Activated CD8-positive, alpha-beta T cell treated with anti-CD3 and anti-CD28 coated beads for 36 hours (primary cell): ENCODE results near the gene ADAM15. TPM values are rescaled to one million over a fixed set of nuclear protein-coding genes. Genes with fewer than 3 reads are reported as not detected.

ENCODE experiments used
- ATAC-seq: fragments of 200-7000 bp; cut with Tn5 transposase; one replicate; pipeline ENCODE4 v1.10.0; 2021; ENCODE audit warnings: mild to moderate bottlenecking, moderate library complexity
- CTCF ChIA-PET: fragments of 350-600 bp; sonication (Branson Sonifier 250); formaldehyde crosslinking; loops from one replicate; lab custom pipeline; 2021; ENCODE audit warnings: antibody characterized with exemption; lab: Charles Lee
- POLR2A ChIA-PET: fragments of 350-600 bp; sonication (Branson Sonifier 250); formaldehyde crosslinking; loops from one replicate; lab custom pipeline; 2021; ENCODE audit warnings: antibody characterized with exemption; lab: Charles Lee
- DNase-seq: peaks from one replicate; pipeline ENCODE4 v3.0.0-alpha.2; 2020
- H3K27ac Mint-ChIP-seq: one replicate; pipeline ENCODE4 v1.8.0; 2021; ENCODE audit warnings: mild to moderate bottlenecking, mixed read lengths
- H3K27me3 Mint-ChIP-seq: one replicate; pipeline ENCODE4 v1.8.0; 2021; ENCODE audit warnings: mixed read lengths
- H3K36me3 Mint-ChIP-seq: one replicate; pipeline ENCODE4 v1.8.0; 2021; ENCODE audit warnings: low read depth, mixed read lengths
- H3K4me1 Mint-ChIP-seq: one replicate; pipeline ENCODE4 v1.8.0; 2021; ENCODE audit warnings: low read depth, mixed read lengths
- H3K4me3 Mint-ChIP-seq: one replicate; pipeline ENCODE4 v1.8.0; 2021; ENCODE audit warnings: mild to moderate bottlenecking, moderate library complexity, mixed read lengths
- H3K9me3 Mint-ChIP-seq: one replicate; pipeline ENCODE4 v1.8.0; 2021; ENCODE audit warnings: mixed read lengths
- CTCF ChIP-seq: fragments of 200-600 bp; IDR thresholded peaks from one replicate; pipeline ENCODE4 v1.8.0; 2022; ENCODE audit warnings: antibody characterized with exemption, mild to moderate bottlenecking
- intact Hi-C: fragments of 100-400 bp; cut with micrococcal nuclease; formaldehyde crosslinking; loops from one replicate; pipeline ENCODE4 v1.10.0; 2022
- total RNA-seq, 2 experiments: library from RNA; stranded (reverse); gene quantifications; one replicate each; pipeline ENCODE4 v1.2.3, GENCODE V29; 2021

Gene ADAM15
- total RNA-seq, 2 experiments from 2014 or later = 36.4 to 37.2 TPM

GRCh38 chr1:155057104-155057503, 6.0 kb downstream of the ADAM15 start:
- Mint-ChIP-seq H3K4me1 (peaks cover 20% of the 10 kb centered on the region), H3K36me3 (peaks cover 28% of the 10 kb centered on the region), H3K27me3 (no peaks in the 10 kb centered on the region), H3K27ac (no peak overlapping the region), H3K9me3 (no peaks in the 10 kb centered on the region), H3K4me3 (no peak overlapping the region)
- ChIA-PET POLR2A (interaction anchor here (0.9 kb wide), 1 partner anchor 13 kb away, joined by 3 read pairs; no protein-coding TSS in a partner anchor), CTCF (interaction anchor here (0.8 to 23.5 kb wide), 10 partner anchors 10 to 137 kb away, joined by 3 to 278 read pairs (median 3); partner anchors contain the start of genes ADAM15, EFNA3 and PBXIP1)
- intact Hi-C loops = no loop called here
- no peak for TF ChIP-seq CTCF
- ATAC-seq (no peak), DNase-seq (no peak)

DNA sequence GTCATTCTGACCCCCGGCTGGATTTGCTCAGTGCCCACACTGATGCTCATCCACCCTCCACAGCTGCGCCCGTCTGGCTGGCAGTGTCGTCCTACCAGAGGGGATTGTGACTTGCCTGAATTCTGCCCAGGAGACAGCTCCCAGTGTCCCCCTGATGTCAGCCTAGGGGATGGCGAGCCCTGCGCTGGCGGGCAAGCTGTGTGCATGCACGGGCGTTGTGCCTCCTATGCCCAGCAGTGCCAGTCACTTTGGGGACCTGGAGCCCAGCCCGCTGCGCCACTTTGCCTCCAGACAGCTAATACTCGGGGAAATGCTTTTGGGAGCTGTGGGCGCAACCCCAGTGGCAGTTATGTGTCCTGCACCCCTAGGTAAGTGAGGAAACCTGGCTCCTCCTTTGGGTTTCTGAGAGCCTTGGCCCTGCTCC, 6.7 kb downstream of the ADAM15 start:
- Mint-ChIP-seq H3K27ac (no peak overlapping the region), H3K36me3 (peaks cover 31% of the 10 kb centered on the region), H3K4me1 (peaks cover 19% of the 10 kb centered on the region), H3K4me3 (no peak overlapping the region), H3K9me3 (no peaks in the 10 kb centered on the region), H3K27me3 (no peaks in the 10 kb centered on the region)
- TF ChIP-seq CTCF = no peak
- DNase-seq = no peak
- no peak for ATAC-seq
- intact Hi-C loops = no loop called here
- CTCF ChIA-PET = interaction anchor here (0.9 to 23.5 kb wide), 9 partner anchors 9 to 136 kb away, joined by 3 to 278 read pairs (median 3); partner anchors contain the start of genes ADAM15, EFNA3 and PBXIP1
- POLR2A ChIA-PET = no interaction called here

DNA sequence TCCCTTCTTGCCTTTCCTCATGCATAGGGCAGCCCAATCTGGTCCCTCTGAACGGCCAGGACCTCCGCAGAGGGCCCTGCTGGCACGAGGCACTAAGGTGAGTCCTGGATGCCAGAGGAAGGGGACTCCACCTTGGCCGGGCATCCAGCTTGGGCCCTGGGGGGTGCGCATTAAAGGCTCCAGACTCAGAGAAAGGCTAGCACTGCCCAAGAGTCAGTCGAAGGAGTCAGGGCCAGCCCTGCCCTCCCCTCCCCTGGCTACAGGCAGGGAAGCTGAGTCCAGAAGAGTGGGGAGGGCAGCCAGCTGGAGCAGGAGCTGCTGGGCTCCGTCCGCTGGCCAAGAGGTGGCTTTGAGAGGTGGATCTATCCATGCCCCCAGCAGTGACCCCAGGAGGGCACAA, 9.6 kb downstream of the ADAM15 start:
- ATAC-seq (no peak), DNase-seq (no peak)
- POLR2A ChIA-PET = interaction anchor here (0.9 to 1.9 kb wide), 4 partner anchors 11 to 190 kb away, joined by 3 to 12 read pairs (median 4); no protein-coding TSS in a partner anchor
- Mint-ChIP-seq H3K4me1 (peaks cover 32% of the 10 kb centered on the region), H3K4me3 (no peak overlapping the region), H3K9me3 (no peaks in the 10 kb centered on the region), H3K36me3 (peaks cover 23% of the 10 kb centered on the region), H3K27ac (no peak overlapping the region), H3K27me3 (no peaks in the 10 kb centered on the region)
- CTCF ChIA-PET = interaction anchor here (0.6 to 23.5 kb wide), 17 partner anchors 14 to 514 kb away, joined by 3 to 278 read pairs (median 5); partner anchors contain the start of genes ADAM15, EFNA3, KRTCAP2 and LENEP
- TF ChIP-seq CTCF = no peak
- intact Hi-C loops = loop anchor here (5.0 kb wide), 1 partner anchor 88 kb away; the partner anchor contains the start of genes CKS1B and SHC1

DNA sequence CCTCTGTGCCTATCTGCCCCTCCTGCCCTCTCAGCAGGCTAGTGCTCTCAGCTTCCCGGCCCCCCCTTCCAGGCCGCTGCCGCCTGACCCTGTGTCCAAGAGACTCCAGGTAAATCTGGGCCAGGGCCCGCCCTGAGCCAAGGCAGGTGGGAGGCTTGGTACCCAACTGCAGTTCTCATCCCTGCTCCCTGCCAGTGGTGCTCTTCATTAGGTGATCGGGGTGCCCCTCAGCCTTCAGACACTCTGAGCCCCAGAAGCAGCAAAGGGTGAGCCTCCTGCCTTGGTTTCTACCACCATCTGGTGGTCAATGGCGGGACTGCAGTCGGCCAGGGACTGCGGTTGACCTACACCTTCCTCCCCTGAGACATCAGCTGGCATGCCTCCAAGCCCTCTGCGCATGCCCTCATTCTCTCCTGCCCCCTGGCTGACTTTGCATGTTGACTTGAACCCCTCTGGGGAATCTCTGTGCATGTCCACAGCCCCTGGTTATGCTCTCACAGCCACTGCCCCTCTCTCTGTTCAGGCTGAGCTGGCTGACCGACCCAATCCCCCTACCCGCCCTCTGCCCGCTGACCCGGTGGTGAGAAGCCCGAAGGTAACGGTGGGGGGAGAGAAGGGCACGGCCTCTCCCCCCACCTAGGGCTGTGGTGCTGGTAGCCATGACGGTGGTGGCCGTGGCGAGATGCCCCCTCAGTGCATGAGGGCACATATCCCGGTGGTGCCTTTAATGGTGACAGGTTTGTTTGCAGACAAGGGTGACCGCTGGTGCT, 10.4 kb downstream of the ADAM15 start:
- no peaks in the 10 kb centered on the region for H3K9me3 Mint-ChIP-seq
- CTCF ChIA-PET = interaction anchor here (0.5 to 23.5 kb wide), 32 partner anchors 14 to 515 kb away, joined by 3 to 278 read pairs (median 4); partner anchors contain the start of genes ADAM15, EFNA3, FLAD1 and KRTCAP2
- peak; percentile 98 for DNase-seq
- intact Hi-C loops = loop anchor here (2.0 to 5.0 kb wide), 2 partner anchors 23 to 89 kb away; partner anchors contain the start of genes CKS1B and SHC1
- H3K36me3 Mint-ChIP-seq = peaks cover 19% of the 10 kb centered on the region
- POLR2A ChIA-PET = interaction anchor here (0.6 to 1.9 kb wide), 10 partner anchors 10 to 189 kb away, joined by 3 to 12 read pairs (median 4); partner anchors contain the start of gene ADAM15
- peak; percentile 98 for TF ChIP-seq CTCF
- H3K4me1 Mint-ChIP-seq = peaks cover 32% of the 10 kb centered on the region
- no peaks in the 10 kb centered on the region for H3K27me3 Mint-ChIP-seq
- no peak overlapping the region for H3K27ac Mint-ChIP-seq
- no peak overlapping the region for H3K4me3 Mint-ChIP-seq
- ATAC-seq = peak; percentile 71
